Bone marrow (tissue), 2 donors: ENCODE results near the gene KIAA0513.

Experiments used
- DNase-seq, 2 donors: peaks; one replicate each; lab custom pipeline; 2025; lab: John Stamatoyannopoulos, UW

Gene KIAA0513

DNA sequence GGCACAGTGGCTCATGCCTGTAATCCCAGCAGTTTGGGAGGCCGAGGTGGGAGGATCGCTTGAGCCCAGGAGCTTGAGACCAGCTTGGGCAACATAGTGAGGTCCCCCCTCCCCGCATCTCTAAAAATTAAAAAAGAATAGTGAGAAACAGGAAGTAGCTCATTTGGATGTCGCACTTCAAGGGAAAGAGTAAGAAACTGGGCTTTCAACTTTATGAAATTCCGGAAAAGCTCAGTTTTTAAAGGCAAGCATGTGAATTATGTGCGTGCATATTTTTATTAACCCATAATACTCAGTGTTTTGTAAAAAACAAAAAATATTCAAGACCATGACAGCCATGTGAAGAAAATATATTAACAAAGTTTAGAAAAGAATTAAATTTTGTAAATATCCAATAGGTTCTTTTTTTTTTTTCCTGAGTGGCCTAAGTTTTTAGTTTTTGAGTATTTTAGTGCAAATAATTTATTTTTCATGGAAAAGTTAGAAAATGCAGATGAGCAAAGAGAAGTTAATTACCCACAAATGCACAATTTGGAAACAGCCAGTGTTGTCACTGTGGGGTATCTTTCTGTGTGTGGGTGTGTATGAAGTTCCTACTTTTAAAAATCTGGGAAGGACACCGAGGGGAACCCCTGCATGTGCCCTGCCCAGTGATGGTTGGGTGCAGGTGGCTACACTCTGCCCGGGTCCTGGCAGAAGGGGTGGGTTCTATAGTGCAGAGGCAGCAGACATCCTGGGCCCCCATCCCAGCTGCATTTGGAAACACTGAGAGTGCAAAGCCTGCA is 44.7 kb downstream of the KIAA0513 start:
- no peak for DNase-seq

- DNase-seq: no peak
These were observed 45.4 kb downstream of the KIAA0513 start for GRCh38 chr16:85072947-85073346.

DNA sequence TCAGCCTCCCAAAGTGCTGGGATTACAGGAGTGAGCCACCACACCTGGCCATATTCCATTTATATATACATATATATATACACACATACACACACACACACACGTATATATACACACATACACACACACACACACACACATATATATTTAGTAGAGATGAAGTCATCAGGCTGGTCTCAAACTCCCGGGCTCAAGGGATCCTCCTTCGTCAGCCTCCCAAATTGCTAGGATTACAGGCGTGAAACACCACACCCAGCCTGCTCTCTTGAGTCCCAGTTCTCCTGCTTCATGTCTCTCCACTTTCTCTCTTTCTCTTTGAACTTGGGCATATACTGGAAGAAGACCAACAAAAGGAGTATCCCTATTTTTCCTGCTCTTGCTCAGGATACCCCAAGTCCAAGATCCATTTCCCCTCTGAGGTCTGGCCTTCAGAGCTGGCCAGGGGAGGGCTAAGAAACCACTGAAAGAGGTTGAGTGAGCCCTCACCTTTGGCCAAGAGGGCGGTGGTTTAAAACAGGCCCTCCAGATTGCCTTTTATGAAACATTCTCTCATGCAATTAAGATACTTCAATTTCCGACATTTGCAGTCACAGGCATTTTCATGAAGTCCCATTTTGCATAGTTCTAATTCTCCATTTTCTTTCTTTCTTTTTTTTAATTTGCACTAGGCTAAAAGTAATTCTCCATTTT is 46.8 kb downstream of the KIAA0513 start:
- no peak for DNase-seq

- DNase-seq: no peak
These were observed 47.8 kb downstream of the KIAA0513 start for GRCh38 chr16:85075236-85075924.

GRCh38 chr16:85077039-85077438 is 49.4 kb downstream of the KIAA0513 start:
- no peak for DNase-seq

DNA sequence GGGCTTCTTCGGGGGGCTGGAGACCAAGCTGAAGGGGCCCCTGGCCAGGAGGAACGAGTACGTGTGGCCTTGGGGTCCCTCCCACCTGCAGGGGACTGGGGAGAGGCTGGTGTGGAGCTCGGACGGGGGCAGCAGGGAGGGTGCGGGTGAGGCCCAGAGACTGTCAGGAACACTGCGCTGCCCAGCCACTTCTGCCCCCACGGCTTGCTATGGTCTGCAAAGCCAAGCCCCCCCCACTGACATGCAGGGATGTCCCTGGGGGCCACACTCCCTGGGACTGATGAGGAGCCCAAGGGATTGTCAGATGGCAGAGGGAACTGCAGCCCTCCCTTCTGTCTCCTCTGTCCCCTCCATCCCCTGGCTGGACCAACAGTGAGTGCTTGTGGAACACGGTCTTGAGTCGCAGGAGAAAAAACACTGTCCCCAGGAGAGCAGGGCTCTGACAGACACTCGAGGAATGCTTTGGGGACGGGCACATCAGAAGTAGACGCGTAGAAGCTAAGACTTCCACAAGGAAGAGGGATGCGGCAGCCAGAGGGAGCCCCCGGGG is 50.1 kb downstream of the KIAA0513 start:
- no peak for DNase-seq

DNA sequence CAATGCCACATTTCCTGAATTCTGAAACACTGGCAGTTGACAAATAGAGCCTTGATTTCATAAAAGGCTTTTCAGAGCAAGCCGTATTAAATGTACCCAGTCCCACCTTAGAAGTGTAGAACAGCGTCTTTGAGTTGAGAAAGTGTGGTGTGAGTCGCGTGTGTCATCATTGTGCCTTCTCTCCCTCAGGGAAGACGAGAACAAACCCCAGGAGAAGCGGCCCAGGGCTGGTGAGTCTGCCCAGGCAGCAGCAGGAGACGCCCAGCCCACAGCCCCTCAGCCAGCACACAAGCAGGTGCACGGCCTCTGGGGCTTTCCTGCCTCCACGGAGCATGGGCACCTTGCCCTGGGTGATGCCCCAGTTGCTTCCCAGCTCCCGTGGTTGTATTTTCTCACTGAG is 50.6 kb downstream of the KIAA0513 start:
- no peak for DNase-seq

- DNase-seq: no peak
These were observed 51.4 kb downstream of the KIAA0513 start for GRCh38 chr16:85078952-85079351.

GRCh38 chr16:85079785-85080570 is 52.4 kb downstream of the KIAA0513 start:
- no peak for DNase-seq

GRCh38 chr16:85081038-85081437 is 53.4 kb downstream of the KIAA0513 start:
- DNase-seq: no peak

GRCh38 chr16:85081765-85082164 is 54.2 kb downstream of the KIAA0513 start:
- DNase-seq: no peak

DNA sequence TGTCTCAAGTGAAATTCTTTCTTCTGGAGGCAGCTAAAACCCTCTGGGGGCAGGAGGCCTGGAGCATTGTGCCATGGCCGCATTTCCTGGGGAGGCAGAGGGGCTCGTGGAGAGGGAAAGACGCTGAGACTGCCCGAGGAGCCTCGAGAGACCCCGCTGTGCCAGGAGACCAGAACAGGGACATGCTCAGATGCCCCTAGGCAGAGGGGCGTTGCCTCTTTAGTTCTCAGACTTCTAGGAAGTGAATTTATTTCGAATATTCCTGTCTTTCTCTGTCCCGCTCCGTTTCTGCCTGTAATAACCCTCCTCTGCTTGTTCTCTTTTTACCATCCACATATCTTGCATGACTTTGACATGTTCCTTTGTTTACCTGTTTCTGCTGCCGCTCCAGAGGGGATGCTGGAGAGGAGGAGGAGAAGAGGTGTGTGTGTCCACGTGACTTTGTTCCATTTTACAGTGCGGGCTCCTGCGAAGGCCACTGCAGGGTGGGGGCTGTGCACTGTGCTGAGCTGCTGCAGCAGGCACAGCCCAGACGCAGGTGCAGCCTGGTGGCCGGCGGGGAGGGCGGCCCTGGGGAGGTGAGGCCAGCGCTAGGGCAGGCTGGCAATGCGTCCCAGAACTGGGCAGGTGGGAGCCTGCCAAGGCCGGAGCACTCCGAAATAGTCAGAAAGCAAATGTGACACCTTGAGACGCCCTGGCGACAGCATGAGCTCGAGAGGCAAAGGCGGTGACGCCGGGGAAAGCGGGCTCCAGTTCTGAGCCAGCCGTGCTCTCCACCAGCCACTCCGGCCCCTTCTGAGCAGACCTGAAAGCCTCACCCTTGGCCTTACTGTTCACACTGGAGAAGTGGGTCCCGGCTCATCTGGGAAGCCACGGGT is 54.8 kb downstream of the KIAA0513 start:
- peak in 1 of 2 donors; percentile 34 for DNase-seq

- peak in 1 of 2 donors; percentile 45 for DNase-seq
These were observed 55.5 kb downstream of the KIAA0513 start for GRCh38 chr16:85083051-85083639.

DNA sequence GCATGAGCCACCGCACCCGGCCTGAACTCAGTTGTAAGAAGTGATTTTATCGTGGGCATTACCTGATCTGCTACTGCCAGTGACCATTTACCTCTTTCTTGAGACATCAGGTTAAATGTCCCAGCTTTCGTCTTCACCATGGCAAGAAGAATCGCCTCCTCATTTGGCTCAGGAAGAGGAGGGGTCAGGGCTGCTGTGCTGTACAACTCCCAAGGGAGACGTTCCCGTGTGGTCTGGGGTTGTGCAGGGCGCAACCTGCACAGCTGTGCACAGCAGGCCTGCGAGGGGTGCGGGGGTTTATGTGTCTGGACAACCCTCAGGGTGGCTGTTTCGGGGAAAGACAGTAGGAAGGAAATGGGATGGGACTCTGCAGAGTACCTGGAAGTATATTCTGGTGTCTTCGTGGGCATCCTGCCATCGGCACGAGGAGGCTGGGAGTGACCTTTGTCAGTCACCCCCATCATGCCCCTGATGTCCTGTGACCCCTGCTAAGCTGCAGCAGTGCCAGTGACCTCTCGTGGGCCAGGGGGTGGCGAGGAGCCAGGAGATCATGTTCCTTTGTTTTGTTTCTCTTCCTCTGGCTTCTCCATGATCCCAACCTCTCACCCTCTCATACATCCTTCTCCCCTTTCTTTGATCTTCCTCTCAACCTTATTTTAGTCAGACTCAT is 57.4 kb downstream of the KIAA0513 start:
- DNase-seq: no peak

GRCh38 chr16:85085721-85086120 is 58.1 kb downstream of the KIAA0513 start:
- DNase-seq: no peak

- DNase-seq: peak; percentile 34 to 65
These were observed 59.0 kb downstream of the KIAA0513 start for GRCh38 chr16:85086347-85087291.

DNA sequence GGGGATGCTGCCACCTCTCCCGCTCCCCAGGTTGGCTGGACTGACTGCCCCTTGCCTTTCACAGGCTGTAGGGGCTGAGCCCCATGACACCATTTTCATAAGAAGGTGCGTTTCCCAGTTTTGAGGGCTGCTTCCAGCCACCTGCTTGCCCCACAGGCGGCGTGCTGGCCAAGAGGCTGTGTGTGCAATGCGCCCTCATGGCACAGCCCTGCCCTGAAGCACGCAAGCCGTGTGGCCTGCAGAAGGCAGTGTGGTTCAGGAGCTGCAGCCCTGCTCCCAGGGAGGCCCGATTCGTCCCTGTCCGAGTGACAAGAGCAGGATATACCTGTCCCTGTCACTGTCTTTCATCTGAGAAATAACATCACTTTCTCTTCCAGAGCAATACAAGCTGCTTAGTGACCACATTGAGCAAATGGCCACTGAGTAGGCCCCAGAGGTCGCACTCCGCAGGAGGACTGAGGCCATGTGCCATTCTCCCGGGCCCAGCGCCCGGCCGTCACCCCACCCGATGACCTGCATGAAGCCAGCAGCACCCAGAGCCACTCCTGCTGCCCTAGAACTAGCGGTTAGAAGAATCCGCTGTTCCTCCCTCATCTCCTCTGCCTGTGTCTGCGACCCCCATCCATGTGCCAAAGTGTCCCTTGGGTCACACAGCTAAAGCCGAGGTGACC is 60.4 kb downstream of the KIAA0513 start:
- DNase-seq: no peak

DNA sequence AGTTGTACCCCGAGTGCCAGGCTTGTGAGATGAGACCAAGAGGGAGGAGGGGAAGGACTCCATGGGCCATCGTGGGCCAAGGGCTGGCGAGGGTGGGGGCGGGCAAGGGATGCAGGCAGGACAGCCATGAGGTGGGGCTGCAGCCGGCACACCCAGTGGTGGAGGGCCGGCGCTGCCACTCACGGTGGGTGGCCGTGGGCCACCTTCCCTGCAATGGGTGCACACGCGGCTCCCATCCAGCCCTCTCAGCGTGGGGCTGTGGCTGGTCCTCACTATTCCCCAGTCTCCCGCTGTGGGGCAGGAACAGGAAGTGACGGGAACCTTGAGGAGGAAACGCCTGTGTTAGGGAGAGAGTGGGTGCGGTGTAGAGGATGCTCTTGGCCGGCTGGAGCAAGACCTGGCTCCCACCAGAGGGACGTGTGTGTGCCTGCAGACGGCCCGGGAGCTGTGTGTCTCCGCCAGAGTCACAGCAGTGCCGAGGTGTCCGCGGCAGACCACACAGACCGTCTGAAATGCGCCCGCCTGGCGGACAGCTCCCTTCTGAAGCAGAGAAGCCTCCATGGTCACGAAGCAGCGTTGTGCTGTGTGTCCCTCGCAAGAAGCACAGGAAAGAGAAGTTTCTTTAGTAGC is 61.1 kb downstream of the KIAA0513 start:
- DNase-seq: no peak
